Activated T-helper 1 cell treated with anti-CD3 and anti-CD28 coated beads, Interleukin-2, amount 50 U/mL, for 16 hours (primary cell): ENCODE measurements around the gene DENND6B.
"Not testable (repeated sequence)": the region's sequence is repeated elsewhere in the genome, so short reads cannot be mapped to it uniquely, and the experiment has no call there.

ENCODE experiments used
- DNase-seq, 2 donors: peaks; one replicate each; pipeline ENCODE4 v3.0.0-alpha.2; 2020; ENCODE audit warnings: low read depth in 1 of 2, low spot score in 1 of 2

The DENND6B gene

GRCh38 chr22:50326956-50327710 lies at the start of gene DENND6B:
DENND6B (minus strand) TSS chr22:50327012; CDS start chr22:50326988, 24 bp downstream.
- DNase-seq: peak; percentile 20 to 65

GRCh38 chr22:50376085-50376651 lies 49.4 kb upstream of the DENND6B start:
- no peak for DNase-seq

- DNase-seq: no peak
Observed at GRCh38 chr22:50371101-50371648, 44.4 kb upstream of the DENND6B start.

GRCh38 chr22:50367778-50368500 lies 41.1 kb upstream of the DENND6B start:
- no peak for DNase-seq

- DNase-seq: not testable (repeated sequence)
Observed at GRCh38 chr22:50363803-50364194, 37.0 kb upstream of the DENND6B start.

- no peak for DNase-seq
Observed at GRCh38 chr22:50363166-50363802, 36.5 kb upstream of the DENND6B start.

GRCh38 chr22:50361688-50362087 lies 34.9 kb upstream of the DENND6B start:
- DNase-seq: no peak

GRCh38 chr22:50361222-50361621 lies 34.4 kb upstream of the DENND6B start:
- DNase-seq: no peak

- DNase-seq: no peak
Observed at GRCh38 chr22:50360578-50360977, 33.8 kb upstream of the DENND6B start.

GRCh38 chr22:50357756-50358155 lies 30.9 kb upstream of the DENND6B start:
- no peak for DNase-seq

- DNase-seq: no peak
Observed at GRCh38 chr22:50357222-50357621, 30.4 kb upstream of the DENND6B start.

- no peak for DNase-seq
Observed at GRCh38 chr22:50356186-50356585, 29.4 kb upstream of the DENND6B start.

- no peak for DNase-seq
Observed at GRCh38 chr22:50348058-50348457, 21.2 kb upstream of the DENND6B start.

- DNase-seq: no peak
Observed at GRCh38 chr22:50347157-50347556, 20.3 kb upstream of the DENND6B start.

GRCh38 chr22:50346470-50346869 lies 19.7 kb upstream of the DENND6B start:
- DNase-seq: no peak

- no peak for DNase-seq
Observed at GRCh38 chr22:50343541-50343935, 16.7 kb upstream of the DENND6B start.

GRCh38 chr22:50342651-50343540 lies 16.1 kb upstream of the DENND6B start, which contains the start of gene PPP6R2:
PPP6R2 (plus strand) TSS chr22:50343327; CDS start chr22:50393909, 50,582 bp downstream.
- DNase-seq: peak; percentile 77 to 89

- peak; percentile 73 to 79 for DNase-seq
Observed at GRCh38 chr22:50341977-50342650, 15.3 kb upstream of the DENND6B start.
